ENCODE data around the gene TENT4A.

DNA sequence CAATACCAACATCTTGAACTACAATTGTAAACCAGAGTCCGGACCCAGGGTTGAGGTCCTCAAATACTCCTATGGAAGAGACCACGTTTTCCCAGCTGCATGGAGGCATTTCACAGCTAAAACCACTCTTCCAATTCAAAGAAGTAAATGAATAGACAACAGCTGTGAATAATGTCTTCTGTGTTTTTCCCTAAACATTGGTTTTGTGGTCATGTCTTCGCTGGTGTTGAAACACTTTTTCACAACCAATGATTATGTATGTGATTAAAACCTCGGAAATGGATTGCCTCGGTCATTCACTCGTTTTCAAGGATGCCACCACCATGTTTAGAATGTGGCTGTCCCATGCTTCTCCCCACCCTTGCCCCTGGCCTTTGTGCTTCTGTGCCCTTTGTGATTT lies 9.4 kb upstream of the TENT4A start:
- TF ChIP-seq NONO (IDR thresholded peaks at IDR 0.05) (no peak), NONO (CRISPR knock-in tag; conservative IDR thresholded peaks at IDR 0.05) (no peak), POLR2A (IDR thresholded peaks at IDR 0.05; ENCODE audit: insufficient read depth in 1 of 2, low read depth in 2 of 2, low read length in 2 of 2) (no peak), ZNF30 (CRISPR knock-in tag; IDR thresholded peaks at IDR 0.05) (no peak), HMG20A (CRISPR knock-in tag; IDR thresholded peaks at IDR 0.05; ENCODE audit: borderline replicate concordance) (no peak), ZNF207 (IDR thresholded peaks at IDR 0.05; ENCODE audit: borderline replicate concordance) (no peak)

Data from HepG2 (cell line).